ENCODE measurements around the gene NALCN.

NALCN gene

GRCh38 chr13:101025925-101026324 lies 390.4 kb downstream of the NALCN start:
- POLR2A ChIA-PET (ENCODE audit: low non-redundant PET), result no interaction called here
- CTCF ChIA-PET, result interaction anchor here (0.6 kb wide), 1 partner anchor 475 kb away, joined by 3 read pairs; no protein-coding TSS in a partner anchor
- TF ChIP-seq CTCF (conservative IDR thresholded peaks at IDR 0.05; ENCODE audit: low read depth), result no peak
- DNase-seq (ENCODE audit: low spot score), result no peak
- H3K27ac ChIP-seq, result no peak overlapping the region

GRCh38 chr13:101025519-101025918 lies 390.8 kb downstream of the NALCN start:
- DNase-seq (ENCODE audit: low spot score), result no peak
- H3K27ac ChIP-seq, result no peak overlapping the region
- POLR2A ChIA-PET (ENCODE audit: low non-redundant PET), result no interaction called here
- TF ChIP-seq CTCF (conservative IDR thresholded peaks at IDR 0.05; ENCODE audit: low read depth), result no peak
- CTCF ChIA-PET, result interaction anchor here (0.6 kb wide), 2 partner anchors 20 to 475 kb away, joined by 3 to 4 read pairs; no protein-coding TSS in a partner anchor

DNA sequence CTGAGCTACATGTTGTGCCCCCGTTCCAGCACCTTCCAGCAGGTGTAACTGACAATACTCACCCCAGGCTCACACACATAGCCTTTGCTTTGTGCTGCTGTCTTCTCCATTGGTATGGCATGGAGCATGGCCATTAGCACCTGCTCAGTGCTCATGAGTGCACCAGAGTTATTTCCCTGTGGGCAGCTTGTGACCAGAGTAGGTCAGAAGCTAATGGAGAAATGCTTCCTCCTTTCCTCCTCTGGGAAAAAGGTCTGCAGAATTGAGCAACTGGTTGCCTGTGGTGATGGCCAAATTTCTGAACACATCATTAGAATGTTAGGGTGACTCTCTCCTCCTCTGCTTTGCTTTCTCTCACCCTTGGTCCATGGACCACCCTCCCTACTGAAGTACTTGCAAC lies 397.2 kb downstream of the NALCN start:
- TF ChIP-seq CTCF (conservative IDR thresholded peaks at IDR 0.05; ENCODE audit: low read depth), result no peak
- CTCF ChIA-PET, result interaction anchor here (0.8 kb wide), 1 partner anchor 83 kb away, joined by 3 read pairs; no protein-coding TSS in a partner anchor
- POLR2A ChIA-PET (ENCODE audit: low non-redundant PET), result no interaction called here
- DNase-seq (ENCODE audit: low spot score), result no peak
- no peak overlapping the region for H3K27ac ChIP-seq

DNA sequence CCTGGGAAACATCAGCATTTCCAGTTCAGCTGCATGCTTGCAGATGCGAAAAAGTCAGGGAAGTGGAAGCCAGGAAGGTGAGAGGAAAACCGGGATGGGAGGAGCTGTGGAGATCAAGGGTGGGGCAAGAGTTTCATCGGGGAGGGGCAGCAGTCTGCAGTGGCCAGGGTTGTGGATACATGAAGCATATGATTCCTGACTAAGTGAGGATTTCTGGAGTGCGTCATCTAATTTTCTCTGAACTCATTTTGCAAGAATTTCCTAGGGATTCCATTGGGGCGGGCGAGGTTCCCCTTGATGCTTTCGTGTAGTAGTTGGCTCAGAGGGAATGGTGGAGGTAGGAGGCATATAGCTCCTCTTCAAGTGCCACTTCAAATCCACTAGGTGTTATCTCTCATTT lies 397.6 kb downstream of the NALCN start:
- H3K27ac ChIP-seq, result no peak overlapping the region
- DNase-seq (ENCODE audit: low spot score), result peak; percentile 52
- POLR2A ChIA-PET (ENCODE audit: low non-redundant PET), result no interaction called here
- CTCF ChIA-PET, result interaction anchor here (0.8 kb wide), 1 partner anchor 83 kb away, joined by 3 read pairs; no protein-coding TSS in a partner anchor
- no peak for TF ChIP-seq CTCF (conservative IDR thresholded peaks at IDR 0.05; ENCODE audit: low read depth)

DNA sequence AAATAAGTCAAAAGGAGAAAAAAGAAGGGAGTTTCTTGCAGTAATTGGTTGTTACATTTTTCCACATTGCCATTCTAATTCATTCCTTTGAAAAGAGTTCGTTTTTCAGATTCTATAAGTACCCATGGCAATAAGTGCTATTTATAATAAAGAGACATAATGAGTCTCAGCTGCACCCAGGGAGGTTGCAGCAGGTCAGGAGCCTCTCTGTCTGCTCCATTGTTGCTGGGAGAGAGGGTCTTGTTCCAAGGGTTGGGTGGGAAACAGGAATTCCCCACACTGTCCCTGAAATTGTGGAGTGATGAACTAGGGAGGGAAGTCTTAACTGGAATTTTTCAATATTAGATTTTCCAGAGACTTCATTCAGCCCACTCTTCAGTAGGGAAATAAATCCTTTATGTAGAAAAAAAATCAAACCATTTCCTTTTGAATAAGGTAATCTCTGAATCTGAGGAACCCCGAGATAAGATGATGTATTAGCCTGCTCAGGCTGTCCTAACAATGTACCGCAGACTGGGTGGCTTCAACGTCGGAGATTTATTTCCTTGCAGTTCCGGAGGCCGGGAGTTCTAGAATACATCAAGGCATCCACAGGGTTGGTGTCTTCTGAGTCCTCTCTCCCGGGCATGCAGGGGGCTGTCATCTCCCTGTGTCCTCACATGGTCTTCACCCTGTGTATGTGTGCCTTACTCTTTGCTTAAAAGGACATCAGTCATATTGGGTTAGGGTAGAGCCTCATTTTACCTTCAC lies 399.0 kb downstream of the NALCN start:
- ChIA-PET CTCF (interaction anchor here (0.6 kb wide), 1 partner anchor 43 kb away, joined by 4 read pairs; no protein-coding TSS in a partner anchor), POLR2A (ENCODE audit: low non-redundant PET) (no interaction called here)
- TF ChIP-seq CTCF (conservative IDR thresholded peaks at IDR 0.05; ENCODE audit: low read depth), result no peak
- no peak for DNase-seq (ENCODE audit: low spot score)
- no peak overlapping the region for H3K27ac ChIP-seq

DNA sequence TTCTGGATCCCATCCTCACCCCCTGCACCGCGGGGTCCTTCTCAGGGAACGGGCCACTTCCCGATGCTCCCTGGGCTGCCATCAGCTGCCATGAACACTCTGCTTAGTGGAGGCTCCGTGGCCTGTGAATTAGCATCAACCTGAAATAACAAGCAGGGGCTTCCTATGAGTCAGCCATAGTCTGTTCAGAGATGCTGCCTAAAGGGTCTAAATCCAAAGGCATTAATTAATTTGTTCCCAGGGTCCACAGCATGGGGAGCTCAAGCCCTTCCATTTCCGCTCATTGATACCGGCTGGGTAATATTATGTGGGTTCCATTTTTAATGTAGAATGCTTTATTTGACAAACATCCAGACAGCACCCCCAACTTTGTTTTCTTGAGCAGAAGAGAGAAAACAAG lies 399.8 kb downstream of the NALCN start:
- DNase-seq (ENCODE audit: low spot score), result no peak
- ChIA-PET POLR2A (ENCODE audit: low non-redundant PET) (no interaction called here), CTCF (interaction anchor here (0.6 kb wide), 1 partner anchor 44 kb away, joined by 4 read pairs; no protein-coding TSS in a partner anchor)
- H3K27ac ChIP-seq, result no peak overlapping the region
- TF ChIP-seq CTCF (conservative IDR thresholded peaks at IDR 0.05; ENCODE audit: low read depth), result no peak

All from RWPE1 (cell line).